Omental fat pad (tissue), 4 donors: Measurements from ENCODE around the gene EXOSC5. TPM values are rescaled to one million over a fixed set of nuclear protein-coding genes. Genes with fewer than 3 reads are reported as not detected.
A peak's percentile ranks its signal among the peaks of the same experiment; 100 is the strongest.
"Not testable (repeated sequence)": the region's sequence is repeated elsewhere in the genome, so short reads cannot be mapped to it uniquely, and the experiment has no call there.

Experiments used
- ATAC-seq: fragments of 150-250 bp; one replicate; pipeline ENCODE4 v1.9.1; 2016; ENCODE audit warnings: mild to moderate bottlenecking, moderate library complexity; ENCODE audit not compliant: low FRiP score
- DNase-seq: peaks from one replicate; pipeline ENCODE4 v3.0.0-alpha.2; 2019; ENCODE audit warnings: low spot score
- small RNA-seq: library from RNA; depleted of rRNA; stranded (forward); fragments of <200 nt; gene quantifications from one replicate; pipeline ENCODE3, GENCODE V24; 2016
- total RNA-seq, 4 donors: library from RNA; depleted of rRNA; stranded (reverse); fragments of >200 nt; gene quantifications; one replicate each; pipeline ENCODE4 v1.1.0, GENCODE V29; 2016
- TF ChIP-seq, protein P1 (sequence below), 3 donors: fragments of 450-650 bp; IDR thresholded peaks; one replicate each; pipeline ENCODE4 v1.5.1; 2016 to 2017; ENCODE audit warnings: antibody characterized with exemption in 3 of 3, mild to moderate bottlenecking in 3 of 3, moderate library complexity in 2 of 3

EXOSC5 gene
- total RNA-seq, 4 donors from 2014 or later = 13.2 to 17.3 (median 15.7) TPM

DNA sequence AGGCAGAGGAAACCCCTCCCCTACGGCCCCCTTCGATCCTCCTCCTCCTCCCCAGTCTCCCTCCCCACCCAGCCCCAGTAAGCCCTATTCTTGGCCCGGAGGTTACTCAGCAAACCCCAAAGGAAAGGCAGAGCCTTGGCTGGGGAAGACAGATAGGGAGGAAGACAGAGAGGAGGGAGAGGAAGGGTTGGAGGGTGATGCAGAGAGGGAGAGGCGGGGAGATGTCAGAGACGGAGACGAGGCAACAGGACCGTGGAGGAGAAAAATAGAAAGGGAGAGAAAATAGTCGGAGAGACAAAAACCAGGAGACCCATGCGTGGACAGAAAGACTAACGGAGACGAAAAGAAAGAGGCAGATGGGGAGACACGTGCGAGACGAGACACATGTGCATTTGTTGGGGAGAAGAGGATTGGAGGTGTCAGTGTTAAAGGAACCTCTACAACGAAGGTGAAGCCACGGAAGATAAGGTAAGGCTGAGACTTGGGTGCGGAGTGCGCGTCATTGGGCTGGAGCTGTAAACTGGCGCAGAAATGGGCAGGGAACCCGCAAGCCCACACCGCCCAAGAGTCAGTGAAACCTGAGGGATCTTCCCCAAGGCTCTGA, 46.3 kb downstream of the EXOSC5 start:
- TF ChIP-seq, protein P1, sequence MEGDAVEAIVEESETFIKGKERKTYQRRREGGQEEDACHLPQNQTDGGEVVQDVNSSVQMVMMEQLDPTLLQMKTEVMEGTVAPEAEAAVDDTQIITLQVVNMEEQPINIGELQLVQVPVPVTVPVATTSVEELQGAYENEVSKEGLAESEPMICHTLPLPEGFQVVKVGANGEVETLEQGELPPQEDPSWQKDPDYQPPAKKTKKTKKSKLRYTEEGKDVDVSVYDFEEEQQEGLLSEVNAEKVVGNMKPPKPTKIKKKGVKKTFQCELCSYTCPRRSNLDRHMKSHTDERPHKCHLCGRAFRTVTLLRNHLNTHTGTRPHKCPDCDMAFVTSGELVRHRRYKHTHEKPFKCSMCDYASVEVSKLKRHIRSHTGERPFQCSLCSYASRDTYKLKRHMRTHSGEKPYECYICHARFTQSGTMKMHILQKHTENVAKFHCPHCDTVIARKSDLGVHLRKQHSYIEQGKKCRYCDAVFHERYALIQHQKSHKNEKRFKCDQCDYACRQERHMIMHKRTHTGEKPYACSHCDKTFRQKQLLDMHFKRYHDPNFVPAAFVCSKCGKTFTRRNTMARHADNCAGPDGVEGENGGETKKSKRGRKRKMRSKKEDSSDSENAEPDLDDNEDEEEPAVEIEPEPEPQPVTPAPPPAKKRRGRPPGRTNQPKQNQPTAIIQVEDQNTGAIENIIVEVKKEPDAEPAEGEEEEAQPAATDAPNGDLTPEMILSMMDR (IDR thresholded peaks at IDR 0.05) = no peak
- no peak for DNase-seq
- ATAC-seq = no peak

DNA sequence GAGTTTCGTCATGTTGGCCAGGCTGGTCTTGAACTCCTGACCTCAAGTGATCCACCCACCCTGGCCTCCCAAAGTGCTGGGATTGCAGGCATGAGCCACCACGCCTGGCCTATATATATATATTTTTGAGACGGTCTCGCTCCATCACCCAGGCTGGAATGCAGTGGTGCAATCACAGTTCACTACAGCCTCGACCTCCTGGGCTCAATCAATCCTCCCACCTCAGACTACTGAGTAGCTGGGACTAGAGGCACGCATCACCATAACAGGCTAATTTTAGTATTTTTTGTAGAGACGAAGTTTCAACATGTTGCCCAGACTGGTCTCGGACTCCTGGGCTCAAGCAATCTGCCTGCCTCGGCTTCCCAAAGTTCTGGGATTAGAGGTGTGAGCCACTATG, 50.2 kb downstream of the EXOSC5 start:
- DNase-seq, ATAC-seq: not testable (repeated sequence)

DNA sequence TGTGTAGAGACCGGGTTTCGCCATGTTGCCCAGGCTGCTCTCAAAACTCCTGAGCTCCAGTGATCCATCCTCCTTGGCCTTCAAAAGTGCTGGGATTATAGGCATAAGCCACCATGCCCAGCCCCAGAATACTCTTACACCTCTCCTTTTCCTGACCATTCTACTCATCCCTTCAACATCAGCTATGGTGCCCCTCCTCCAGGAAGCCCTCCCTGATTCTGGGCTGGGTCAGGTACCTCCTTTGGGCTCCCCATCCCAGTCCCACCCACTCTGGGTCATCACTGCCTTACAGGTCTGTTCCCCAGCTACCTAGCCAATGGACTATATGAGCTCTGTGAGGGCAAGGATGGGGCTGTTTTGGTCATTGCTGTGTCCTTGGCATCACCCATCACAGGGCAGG, 53.0 kb downstream of the EXOSC5 start:
- no peak for DNase-seq
- TF ChIP-seq, protein P1 (IDR thresholded peaks at IDR 0.05) = no peak
- ATAC-seq = no peak

DNA sequence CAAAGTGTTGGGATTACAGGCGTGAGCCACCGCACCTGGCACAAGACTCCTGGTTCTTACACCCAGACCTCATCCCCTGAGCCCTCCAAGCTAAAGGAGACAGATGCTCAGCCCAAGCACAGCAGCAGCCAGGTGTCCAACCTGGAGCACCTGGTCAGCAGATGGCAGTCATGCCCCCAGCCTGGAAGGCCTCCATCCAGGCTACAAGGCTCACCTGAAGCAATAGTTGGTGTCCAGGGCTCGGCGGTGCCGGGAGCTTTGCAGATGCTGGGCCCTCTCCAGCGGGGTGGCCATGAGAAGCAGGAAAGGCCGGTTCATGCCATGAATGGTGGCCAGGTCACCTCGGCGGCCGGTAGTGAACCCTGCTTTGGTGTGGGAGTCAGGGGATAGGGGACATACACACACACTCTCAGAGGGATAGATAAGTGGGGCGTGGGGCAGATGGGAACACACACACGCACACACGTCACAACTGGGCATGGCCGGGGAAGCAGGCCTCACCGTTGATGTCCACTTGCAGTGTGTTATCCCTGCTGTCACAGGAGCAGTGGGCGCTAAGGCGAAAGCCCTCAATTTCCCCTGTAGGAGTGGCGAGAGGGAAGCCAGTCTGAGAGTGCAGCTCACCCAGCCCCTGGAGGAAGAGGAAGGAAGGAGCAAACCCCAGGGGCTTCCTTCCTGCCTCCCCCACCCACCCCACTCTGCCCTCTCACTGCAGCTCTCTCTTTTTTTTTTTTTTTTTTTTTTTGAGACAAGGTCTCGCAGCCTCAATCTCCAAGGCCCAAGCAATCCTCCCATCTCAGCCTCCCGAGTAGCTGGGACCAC, 55.3 kb downstream of the EXOSC5 start:
- DNase-seq = no peak
- TF ChIP-seq, protein P1 (IDR thresholded peaks at IDR 0.05) = no peak
- peak; percentile 23 for ATAC-seq

DNA sequence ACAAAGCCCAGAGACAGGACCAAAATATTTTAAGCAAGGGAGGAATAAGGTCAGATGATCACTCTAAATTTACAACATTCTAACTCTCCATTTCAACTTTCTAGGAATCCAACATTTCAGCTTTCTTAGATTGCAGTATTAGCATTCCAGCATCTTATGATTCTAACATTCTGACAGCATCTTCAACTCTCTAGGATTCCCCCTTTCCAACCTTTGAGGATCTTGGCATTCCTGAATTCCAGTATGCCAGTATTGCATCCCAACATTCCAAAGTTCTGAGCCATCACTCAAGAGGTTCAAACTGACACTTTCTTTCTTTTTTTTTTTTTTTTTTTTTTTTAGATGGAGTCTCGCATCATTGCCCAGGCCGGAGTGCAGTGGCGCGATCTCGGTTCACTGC, 57.2 kb downstream of the EXOSC5 start:
- no peak for ATAC-seq
- TF ChIP-seq, protein P1 (IDR thresholded peaks at IDR 0.05) = no peak
- no peak for DNase-seq

Small RNA genes lying within 50 kb of the gene (small RNA-seq; reads per million reads assigned to genes)
- not detected for gene RF00017

Other genes starting within 250 kb of the EXOSC5 start
- 1 to 10 TPM in 3 of 4 donors, under 1 TPM in 1; 0.32 to 6.5 (median 5.5) TPM for gene CYP2S1, start 204.1 kb downstream of the EXOSC5 start, total RNA-seq
- 100 to 1,000 TPM in 1 of 4 donors, 10 to 100 TPM in 3; 65.8 to 141 (median 78.7) TPM for gene AXL, start 178.1 kb downstream of the EXOSC5 start, total RNA-seq
- 100 to 1,000 TPM in 3 of 4 donors, 10 to 100 TPM in 1; 92.5 to 173 (median 117) TPM for gene HNRNPUL1, start 133.0 kb downstream of the EXOSC5 start, total RNA-seq
- gene CCDC97, start 87.2 kb downstream of the EXOSC5 start, total RNA-seq = 10 to 100 TPM; 11.8 to 16.6 (median 13.9) TPM
- gene TGFB1, start 43.4 kb downstream of the EXOSC5 start, total RNA-seq = 10 to 100 TPM; 17.6 to 43.0 (median 25.2) TPM
- gene B9D2, start 33.2 kb downstream of the EXOSC5 start, total RNA-seq = 1 to 10 TPM; 3.3 to 6.8 (median 5.1) TPM
- gene TMEM91, start 20.8 kb downstream of the EXOSC5 start, total RNA-seq = 10 to 100 TPM; 12.4 to 44.3 (median 14.2) TPM
- gene BCKDHA, start 459 bp upstream of the EXOSC5 start, total RNA-seq = 10 to 100 TPM; 30.3 to 47.0 (median 39.1) TPM
- gene B3GNT8, start 30.0 kb upstream of the EXOSC5 start, total RNA-seq = 1 to 10 TPM; 1.0 to 7.2 (median 4.7) TPM
- gene DMAC2, start 42.6 kb upstream of the EXOSC5 start, total RNA-seq = 10 to 100 TPM; 29.2 to 36.7 (median 35.1) TPM
- gene ERICH4, start 45.8 kb upstream of the EXOSC5 start, total RNA-seq = not detected
- gene CEACAM21, start 178.8 kb upstream of the EXOSC5 start, total RNA-seq = 1 to 10 TPM in 2 of 4 donors, under 1 TPM in 2; 0.37 to 3.5 (median 1.4) TPM
- 1 to 10 TPM in 3 of 4 donors, not detected in 1; 1.7 to 9.0 (median 2.6) TPM for gene CEACAM4, start 229.7 kb upstream of the EXOSC5 start, total RNA-seq